ENCODE results near the gene RADX. TPM values are rescaled to one million over a fixed set of nuclear protein-coding genes. Genes with fewer than 3 reads are reported as not detected.

The RADX gene
- total and polyA plus RNA-seq, 2 of the 13 experiments (the other 11 are each of a cell fraction or from before 2014, with no cell fraction given), result 1.1 to 2.7 TPM

DNA sequence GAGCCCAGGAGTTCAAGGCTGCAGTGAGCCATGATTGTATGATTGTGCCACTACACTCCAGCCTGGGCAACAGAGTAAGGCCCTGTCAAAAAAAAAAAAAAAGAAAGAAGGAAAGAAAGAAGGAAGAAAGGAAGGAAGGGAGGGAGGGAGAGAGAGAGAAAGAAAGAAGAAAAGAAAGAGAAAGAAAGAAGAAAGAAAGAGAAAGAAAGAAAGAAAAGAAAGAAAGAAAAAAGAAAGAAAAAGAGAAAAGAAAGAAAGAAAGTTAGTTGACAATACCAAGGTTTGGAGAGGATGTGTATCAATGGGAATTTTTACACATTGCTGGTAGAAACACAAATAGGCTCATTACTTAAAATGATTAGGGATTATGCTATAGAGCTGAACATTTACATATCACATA lies 19.8 kb downstream of the RADX start:
- no TSS peak for BruUV-seq (replicated peaks)
- no peaks in the 10 kb centered on the region for H3K27me3 ChIP-seq (ENCODE audit: control insufficient read depth in 1 of 2, insufficient read depth in 2 of 2, low read length in 2 of 2)
- intact Hi-C loops (cut with micrococcal nuclease; ENCODE audit: unreplicated experiment), result no loop called here
- in situ Hi-C loops (cut with HindIII; ENCODE audit: extremely low pct_ligation_motif_present, low pct_unique_long_range_greater_than_20kb), result no loop called here
- H3K4me2 ChIP-seq (ENCODE audit: low read depth, low read length), result no peak overlapping the region
- no peaks in the 10 kb centered on the region for H3K79me2 ChIP-seq (ENCODE audit: insufficient read depth, low read length)
- ATAC-seq, result no peak
- FAIRE-seq, result no peak
- H2AFZ ChIP-seq (ENCODE audit: low read length), result no peak overlapping the region
- no peaks in the 10 kb centered on the region for H3K36me3 ChIP-seq (replicated peaks in 1 of 2; ENCODE audit: control insufficient read depth in 1 of 2, insufficient read depth in 2 of 2, low read length in 2 of 2)
- TF ChIP-seq, protein P1, sequence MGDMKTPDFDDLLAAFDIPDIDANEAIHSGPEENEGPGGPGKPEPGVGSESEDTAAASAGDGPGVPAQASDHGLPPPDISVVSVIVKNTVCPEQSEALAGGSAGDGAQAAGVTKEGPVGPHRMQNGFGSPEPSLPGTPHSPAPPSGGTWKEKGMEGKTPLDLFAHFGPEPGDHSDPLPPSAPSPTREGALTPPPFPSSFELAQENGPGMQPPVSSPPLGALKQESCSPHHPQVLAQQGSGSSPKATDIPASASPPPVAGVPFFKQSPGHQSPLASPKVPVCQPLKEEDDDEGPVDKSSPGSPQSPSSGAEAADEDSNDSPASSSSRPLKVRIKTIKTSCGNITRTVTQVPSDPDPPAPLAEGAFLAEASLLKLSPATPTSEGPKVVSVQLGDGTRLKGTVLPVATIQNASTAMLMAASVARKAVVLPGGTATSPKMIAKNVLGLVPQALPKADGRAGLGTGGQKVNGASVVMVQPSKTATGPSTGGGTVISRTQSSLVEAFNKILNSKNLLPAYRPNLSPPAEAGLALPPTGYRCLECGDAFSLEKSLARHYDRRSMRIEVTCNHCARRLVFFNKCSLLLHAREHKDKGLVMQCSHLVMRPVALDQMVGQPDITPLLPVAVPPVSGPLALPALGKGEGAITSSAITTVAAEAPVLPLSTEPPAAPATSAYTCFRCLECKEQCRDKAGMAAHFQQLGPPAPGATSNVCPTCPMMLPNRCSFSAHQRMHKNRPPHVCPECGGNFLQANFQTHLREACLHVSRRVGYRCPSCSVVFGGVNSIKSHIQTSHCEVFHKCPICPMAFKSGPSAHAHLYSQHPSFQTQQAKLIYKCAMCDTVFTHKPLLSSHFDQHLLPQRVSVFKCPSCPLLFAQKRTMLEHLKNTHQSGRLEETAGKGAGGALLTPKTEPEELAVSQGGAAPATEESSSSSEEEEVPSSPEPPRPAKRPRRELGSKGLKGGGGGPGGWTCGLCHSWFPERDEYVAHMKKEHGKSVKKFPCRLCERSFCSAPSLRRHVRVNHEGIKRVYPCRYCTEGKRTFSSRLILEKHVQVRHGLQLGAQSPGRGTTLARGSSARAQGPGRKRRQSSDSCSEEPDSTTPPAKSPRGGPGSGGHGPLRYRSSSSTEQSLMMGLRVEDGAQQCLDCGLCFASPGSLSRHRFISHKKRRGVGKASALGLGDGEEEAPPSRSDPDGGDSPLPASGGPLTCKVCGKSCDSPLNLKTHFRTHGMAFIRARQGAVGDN (CRISPR knock-in tag; IDR thresholded peaks at IDR 0.05), result no peak
- no peak for TF ChIP-seq SMAD1 (CRISPR knock-in tag; IDR thresholded peaks at IDR 0.05; ENCODE audit: borderline replicate concordance, low read depth)
- TF ChIP-seq, protein P2, sequence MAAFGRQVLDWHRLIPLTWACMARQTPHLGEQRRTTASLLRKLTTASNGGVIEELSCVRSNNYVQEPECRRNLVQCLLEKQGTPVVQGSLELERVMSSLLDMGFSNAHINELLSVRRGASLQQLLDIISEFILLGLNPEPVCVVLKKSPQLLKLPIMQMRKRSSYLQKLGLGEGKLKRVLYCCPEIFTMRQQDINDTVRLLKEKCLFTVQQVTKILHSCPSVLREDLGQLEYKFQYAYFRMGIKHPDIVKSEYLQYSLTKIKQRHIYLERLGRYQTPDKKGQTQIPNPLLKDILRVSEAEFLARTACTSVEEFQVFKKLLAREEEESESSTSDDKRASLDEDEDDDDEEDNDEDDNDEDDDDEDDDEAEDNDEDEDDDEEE (CRISPR knock-in tag; IDR thresholded peaks at IDR 0.05), result no peak
- no peaks in the 10 kb centered on the region for H4K20me1 ChIP-seq (ENCODE audit: insufficient read depth, low read length)
- POLR2A ChIA-PET, result no interaction called here
- no peaks in the 10 kb centered on the region for H3K9me3 ChIP-seq (ENCODE audit: low read length)
- H3K4me3 ChIP-seq (replicated peaks in 1 of 3; ENCODE audit: insufficient read depth in 1 of 3, low read depth in 2 of 3, low read length in 3 of 3), result no peak overlapping the region
- CTCF ChIA-PET (ENCODE audit: low intra/inter-chr PET ratio, low total read pairs), result no interaction called here
- DNase-seq (ENCODE audit: low spot score), result no peak
- H3K27ac ChIP-seq (ENCODE audit: extremely low read length, insufficient read depth, low read length), result no peak overlapping the region
- H3K9ac ChIP-seq (ENCODE audit: insufficient read depth, low read depth, low read length), result no peak overlapping the region
- H3K4me1 ChIP-seq (ENCODE audit: insufficient read depth, low read length), result no peaks in the 10 kb centered on the region
